ENCODE measurements around the gene SLC7A6OS.

DNA sequence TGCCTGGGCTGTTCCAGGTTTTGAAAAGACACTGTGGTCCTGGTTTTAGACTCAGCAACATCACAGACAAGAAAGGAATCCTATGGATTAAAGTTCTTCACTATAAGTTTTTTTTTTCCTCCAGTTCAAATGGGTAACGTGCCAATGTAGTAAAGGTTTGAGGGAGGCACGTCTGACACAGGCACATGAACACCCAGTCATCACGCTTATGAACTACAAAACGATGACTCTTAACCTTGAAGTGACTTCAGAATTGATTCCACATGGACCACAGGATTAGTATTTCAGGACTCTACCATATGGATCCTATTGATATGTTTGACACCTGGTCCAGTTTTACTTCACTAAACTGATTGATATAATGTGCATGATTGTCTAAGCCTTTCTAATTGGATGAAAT, 2.4 kb upstream of the SLC7A6OS start:
- no peak for TF ChIP-seq POLR2AphosphoS5 (IDR thresholded peaks at IDR 0.05)
- TF ChIP-seq, protein P1, sequence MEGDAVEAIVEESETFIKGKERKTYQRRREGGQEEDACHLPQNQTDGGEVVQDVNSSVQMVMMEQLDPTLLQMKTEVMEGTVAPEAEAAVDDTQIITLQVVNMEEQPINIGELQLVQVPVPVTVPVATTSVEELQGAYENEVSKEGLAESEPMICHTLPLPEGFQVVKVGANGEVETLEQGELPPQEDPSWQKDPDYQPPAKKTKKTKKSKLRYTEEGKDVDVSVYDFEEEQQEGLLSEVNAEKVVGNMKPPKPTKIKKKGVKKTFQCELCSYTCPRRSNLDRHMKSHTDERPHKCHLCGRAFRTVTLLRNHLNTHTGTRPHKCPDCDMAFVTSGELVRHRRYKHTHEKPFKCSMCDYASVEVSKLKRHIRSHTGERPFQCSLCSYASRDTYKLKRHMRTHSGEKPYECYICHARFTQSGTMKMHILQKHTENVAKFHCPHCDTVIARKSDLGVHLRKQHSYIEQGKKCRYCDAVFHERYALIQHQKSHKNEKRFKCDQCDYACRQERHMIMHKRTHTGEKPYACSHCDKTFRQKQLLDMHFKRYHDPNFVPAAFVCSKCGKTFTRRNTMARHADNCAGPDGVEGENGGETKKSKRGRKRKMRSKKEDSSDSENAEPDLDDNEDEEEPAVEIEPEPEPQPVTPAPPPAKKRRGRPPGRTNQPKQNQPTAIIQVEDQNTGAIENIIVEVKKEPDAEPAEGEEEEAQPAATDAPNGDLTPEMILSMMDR (IDR thresholded peaks at IDR 0.05) = no peak
